Kidney (tissue), 14 donors: ENCODE measurements around the gene DNAJB6. TPM values are rescaled to one million over a fixed set of nuclear protein-coding genes. Genes with fewer than 3 reads are reported as not detected.

Experiments used
- DNase-seq, 5 donors: peaks; one replicate each; pipeline ENCODE4 v3.0.0-alpha.2; 2013 to 2020
- FAIRE-seq: peaks from 2 replicates; lab custom pipeline; 2012; peaks lifted over from hg19 to GRCh38; lab: Jason Lieb, UNC
- H3K27ac ChIP-seq, 2 donors: one replicate each; pipeline ENCODE4 v1.7.0; 2013; ENCODE audit warnings: low read depth in 2 of 2, low read length in 2 of 2, inconsistent platforms in 1 of 2
- H3K27me3 ChIP-seq: one replicate; pipeline ENCODE4 v1.7.1; 2013; ENCODE audit warnings: low read length, inconsistent platforms; ENCODE audit not compliant: control insufficient read depth, insufficient read depth
- H3K36me3 ChIP-seq, 3 donors: one replicate each; pipeline versions ENCODE4 v1.7.0 to v1.7.1; 2013; ENCODE audit warnings: low read length in 3 of 3, control low read depth in 1 of 3, inconsistent platforms in 1 of 3; ENCODE audit not compliant: insufficient read depth in 3 of 3, control insufficient read depth in 2 of 3
- H3K4me1 ChIP-seq, 3 donors: one replicate each; pipeline versions ENCODE4 v1.7.0 to v1.7.1; 2013; ENCODE audit warnings: low read length in 3 of 3, inconsistent platforms in 1 of 3, low read depth in 1 of 3; ENCODE audit not compliant: control insufficient read depth in 2 of 3, insufficient read depth in 2 of 3
- H3K4me3 ChIP-seq, 3 donors: one replicate each; pipeline versions ENCODE4 v1.7.0 to v1.8.1; 2013; ENCODE audit warnings: low read length in 3 of 3, control low read depth in 1 of 3, inconsistent platforms in 1 of 3
- H3K9ac ChIP-seq, 3 donors: one replicate each; pipeline versions ENCODE4 v1.7.0 to v1.7.1; 2013; ENCODE audit warnings: low read length in 3 of 3, control low read depth in 1 of 3, inconsistent platforms in 1 of 3
- H3K9me3 ChIP-seq, 3 donors: one replicate each; pipeline versions ENCODE4 v1.7.0 to v1.7.1; 2013; ENCODE audit warnings: low read length in 3 of 3, control low read depth in 1 of 3, inconsistent platforms in 1 of 3; ENCODE audit not compliant: control insufficient read depth in 2 of 3, insufficient read depth in 1 of 3
- intact Hi-C: fragments of 100-400 bp; cut with DNase I; formaldehyde crosslinking; loops from one replicate; pipeline ENCODE4 v1.11.1; 2022
- polyA plus RNA-seq: library from polyadenylated mRNA; stranded (reverse); fragments of 350-450 nt; fragmentation: Illumina TruSeq; extraction: RNeasy Lipid Tissue Mini Kit (QIAGEN cat#74804); gene quantifications from one replicate; pipeline ENCODE4 v1.2.3, GENCODE V29; 2014; ENCODE audit warnings: low read depth, low replicate concordance; ENCODE audit not compliant: insufficient read depth
- total RNA-seq: library from RNA; stranded (reverse); fragmentation: NEBNext Ultra II Directional; extraction: Animal tissue kit (Norgen Biotek cat#: 25700); gene quantifications from one replicate; pipeline ENCODE4 v1.2.1, GENCODE V29; 2021
- TF ChIP-seq, protein P1 (sequence below): IDR thresholded peaks from 3 replicates; pipeline ENCODE4 v1.5.1; 2012; ENCODE audit warnings: mild to moderate bottlenecking, moderate library complexity, borderline replicate concordance; ENCODE audit not compliant: insufficient read depth; ENCODE audit errors: extremely low read depth
- donor health status: control.
- donor health status: control.
- donor health status: control.
- donor health status: control.
- donor health status: control.
- donor health status: DM: yes; HTN: yes; CAD: no.
- donor health status: Normal renal cell carcinoma (clear cell type).

Gene DNAJB6
- total and polyA plus RNA-seq, 2 donors from 2014 or later: 74.5 to 86.8 TPM

DNA sequence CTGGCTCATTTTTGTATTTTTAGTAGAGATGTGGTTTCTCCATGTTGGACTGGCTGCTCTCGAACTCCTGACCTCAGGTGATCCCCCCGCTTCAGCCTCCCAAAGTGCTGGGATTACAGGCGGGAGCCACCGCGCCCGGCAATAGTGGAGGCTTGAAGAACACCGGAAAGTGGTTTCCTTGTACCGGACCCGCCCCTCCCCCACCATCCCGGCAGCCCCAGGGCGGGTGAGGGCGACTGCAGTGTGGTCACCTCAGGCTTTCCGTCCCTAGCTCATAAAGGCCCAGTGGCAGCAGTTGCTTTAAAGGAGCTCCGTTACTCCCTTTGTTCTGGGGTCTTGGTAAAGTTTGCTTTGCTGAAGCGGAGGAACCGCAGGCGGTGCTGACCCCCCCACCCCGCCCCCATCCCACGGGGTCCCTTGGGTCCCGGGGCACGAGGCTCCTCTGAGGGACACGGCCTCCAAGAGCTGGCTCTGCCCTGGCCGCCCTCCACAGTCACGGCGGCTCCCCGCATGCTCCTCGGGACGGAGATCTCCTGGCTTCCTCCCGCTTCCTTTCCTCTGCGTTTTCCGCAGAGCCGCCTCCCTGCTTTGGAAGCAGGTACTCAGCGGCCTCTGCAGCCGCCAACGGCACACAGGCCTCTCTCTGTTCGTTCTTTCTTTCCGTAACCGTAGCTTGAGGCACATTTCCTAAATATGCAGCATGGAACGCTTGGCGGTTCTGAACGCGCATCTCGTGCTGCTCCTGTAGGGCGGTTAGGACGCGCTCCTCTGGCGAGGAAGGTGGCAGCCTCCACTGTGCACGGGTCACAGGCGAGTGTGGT is 77.3 kb downstream of the DNAJB6 start:
- Histone ChIP-seq H3K27me3 (no peaks in the 10 kb centered on the region), H3K4me1 (no peaks in the 10 kb centered on the region), H3K9ac (no peak overlapping the region), H3K4me3 (no peak overlapping the region), H3K9me3 (no peaks in the 10 kb centered on the region), H3K27ac (no peak overlapping the region), H3K36me3 (peaks cover 0 to 7% (median 2%) of the 10 kb centered on the region in 3 donors)
- intact Hi-C loops: no loop called here
- FAIRE-seq (no peak), DNase-seq (no peak)
- TF ChIP-seq, protein P1, sequence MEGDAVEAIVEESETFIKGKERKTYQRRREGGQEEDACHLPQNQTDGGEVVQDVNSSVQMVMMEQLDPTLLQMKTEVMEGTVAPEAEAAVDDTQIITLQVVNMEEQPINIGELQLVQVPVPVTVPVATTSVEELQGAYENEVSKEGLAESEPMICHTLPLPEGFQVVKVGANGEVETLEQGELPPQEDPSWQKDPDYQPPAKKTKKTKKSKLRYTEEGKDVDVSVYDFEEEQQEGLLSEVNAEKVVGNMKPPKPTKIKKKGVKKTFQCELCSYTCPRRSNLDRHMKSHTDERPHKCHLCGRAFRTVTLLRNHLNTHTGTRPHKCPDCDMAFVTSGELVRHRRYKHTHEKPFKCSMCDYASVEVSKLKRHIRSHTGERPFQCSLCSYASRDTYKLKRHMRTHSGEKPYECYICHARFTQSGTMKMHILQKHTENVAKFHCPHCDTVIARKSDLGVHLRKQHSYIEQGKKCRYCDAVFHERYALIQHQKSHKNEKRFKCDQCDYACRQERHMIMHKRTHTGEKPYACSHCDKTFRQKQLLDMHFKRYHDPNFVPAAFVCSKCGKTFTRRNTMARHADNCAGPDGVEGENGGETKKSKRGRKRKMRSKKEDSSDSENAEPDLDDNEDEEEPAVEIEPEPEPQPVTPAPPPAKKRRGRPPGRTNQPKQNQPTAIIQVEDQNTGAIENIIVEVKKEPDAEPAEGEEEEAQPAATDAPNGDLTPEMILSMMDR: no peak

DNA sequence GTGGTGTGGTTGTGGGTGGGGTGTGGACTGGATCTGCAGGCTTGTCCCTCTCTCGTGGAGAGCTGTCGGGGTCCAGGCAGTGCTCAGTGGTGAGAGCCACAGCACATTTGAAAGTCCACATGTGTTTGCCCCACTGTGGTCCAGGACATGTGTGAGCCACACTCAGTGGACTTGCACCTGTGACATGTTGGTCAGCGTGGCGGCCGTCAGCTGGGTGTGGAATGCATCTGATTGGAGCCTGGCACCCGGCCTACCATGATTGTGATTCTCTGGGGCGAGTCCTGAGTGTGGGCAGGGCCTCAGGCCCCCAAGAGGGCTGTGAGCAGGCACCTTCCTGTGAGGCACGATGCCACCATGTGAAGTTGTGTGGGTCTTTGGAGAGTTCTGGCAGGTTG is 77.9 kb downstream of the DNAJB6 start:
- Histone ChIP-seq H3K9ac (no peak overlapping the region), H3K4me3 (no peak overlapping the region), H3K4me1 (no peaks in the 10 kb centered on the region), H3K36me3 (peaks cover 0 to 7% (median 2%) of the 10 kb centered on the region in 3 donors), H3K27ac (no peak overlapping the region), H3K27me3 (no peaks in the 10 kb centered on the region), H3K9me3 (no peaks in the 10 kb centered on the region)
- TF ChIP-seq, protein P1: no peak
- intact Hi-C loops: no loop called here
- FAIRE-seq (no peak), DNase-seq (no peak)

DNA sequence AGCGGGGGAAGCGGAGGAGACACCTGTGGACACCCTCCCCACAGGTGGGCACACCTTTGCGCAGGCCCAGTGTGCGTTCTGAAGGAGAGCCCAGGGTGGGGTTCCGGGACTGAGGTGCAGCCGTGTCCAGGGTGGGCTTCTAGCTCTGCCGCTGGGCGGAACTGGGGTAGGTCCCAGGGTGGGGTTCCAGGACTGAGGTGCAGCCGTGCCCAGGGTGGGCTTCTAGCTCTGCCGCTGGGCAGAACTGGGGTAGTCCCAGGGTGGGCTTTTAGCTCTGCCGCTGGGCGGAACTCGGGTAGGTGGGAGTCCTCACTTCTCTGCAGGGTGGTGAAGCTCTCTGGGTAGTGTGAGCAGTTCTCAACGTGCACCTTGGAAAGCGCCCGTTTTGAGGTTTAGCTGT is 78.7 kb downstream of the DNAJB6 start:
- FAIRE-seq: no peak
- peaks cover 0 to 7% (median 2%) of the 10 kb centered on the region in 3 donors for H3K36me3 ChIP-seq

More for the DNA sequence above, 78.7 kb downstream of the DNAJB6 start:
- Histone ChIP-seq H3K27me3 (no peaks in the 10 kb centered on the region), H3K9me3 (no peaks in the 10 kb centered on the region), H3K27ac (no peak overlapping the region), H3K4me1 (no peaks in the 10 kb centered on the region), H3K9ac (no peak overlapping the region), H3K4me3 (no peak overlapping the region)
- intact Hi-C loops: no loop called here
- no peak for DNase-seq
- TF ChIP-seq, protein P1: no peak
